Type B pancreatic cell (in vitro differentiated cells): ENCODE data around the gene POGK. TPM values are rescaled to one million over a fixed set of nuclear protein-coding genes. Genes with fewer than 3 reads are reported as not detected.
A peak's percentile ranks its signal among the peaks of the same experiment; 100 is the strongest.
"Not testable (repeated sequence)": the region's sequence is repeated elsewhere in the genome, so short reads cannot be mapped to it uniquely, and the experiment has no call there.

ENCODE experiments used
- DNase-seq: peaks from one replicate; pipeline ENCODE4 v3.0.0; 2021; ENCODE audit warnings: mixed read lengths; ENCODE audit not compliant: unreplicated experiment; ENCODE audit errors: extremely low spot score
- H3K27ac Mint-ChIP-seq: 2 replicates; pipeline ENCODE4 v1.8.0; 2021; ENCODE audit warnings: mild to moderate bottlenecking, mixed read lengths
- H3K27me3 Mint-ChIP-seq: 2 replicates; pipeline ENCODE4 v1.8.0; 2021; ENCODE audit warnings: mixed read lengths
- H3K36me3 Mint-ChIP-seq: 2 replicates; pipeline ENCODE4 v1.8.0; 2021; ENCODE audit warnings: mixed read lengths
- H3K4me1 Mint-ChIP-seq: one replicate; pipeline ENCODE4 v1.8.0; 2021; ENCODE audit warnings: mixed read lengths; ENCODE audit not compliant: unreplicated experiment
- H3K4me3 Mint-ChIP-seq: 2 replicates; pipeline ENCODE4 v1.8.0; 2021; ENCODE audit warnings: mild to moderate bottlenecking, mixed read lengths
- H3K9me3 Mint-ChIP-seq: 2 replicates; pipeline ENCODE4 v1.8.0; 2021; ENCODE audit warnings: mixed read lengths
- CTCF ChIP-seq: fragments of 200-600 bp; sonication (generic); conservative IDR thresholded peaks from 2 replicates; pipeline ENCODE4 v1.5.0; 2021; ENCODE audit warnings: antibody characterized with exemption, mild to moderate bottlenecking
- total RNA-seq: library from RNA; stranded (reverse); gene quantifications from 2 replicates; pipeline ENCODE4 v1.2.1, GENCODE V29; 2021; ENCODE audit warnings: low replicate concordance

The POGK gene
- total RNA-seq, 1 donor from 2014 or later = 40.7 TPM

GRCh38 chr1:166813508-166814223, 25.6 kb upstream of the POGK start:
- no peaks in the 10 kb centered on the region for H3K9me3 Mint-ChIP-seq
- no peaks in the 10 kb centered on the region for H3K36me3 Mint-ChIP-seq
- DNase-seq = no peak
- no peak overlapping the region for H3K4me3 Mint-ChIP-seq
- no peaks in the 10 kb centered on the region for H3K4me1 Mint-ChIP-seq
- no peak overlapping the region for H3K27ac Mint-ChIP-seq
- no peaks in the 10 kb centered on the region for H3K27me3 Mint-ChIP-seq
- TF ChIP-seq CTCF = peak; percentile 14

GRCh38 chr1:166814611-166815010, 24.7 kb upstream of the POGK start:
- H3K27me3 Mint-ChIP-seq = no peaks in the 10 kb centered on the region
- no peak overlapping the region for H3K27ac Mint-ChIP-seq
- no peaks in the 10 kb centered on the region for H3K36me3 Mint-ChIP-seq
- no peak overlapping the region for H3K4me3 Mint-ChIP-seq
- no peaks in the 10 kb centered on the region for H3K9me3 Mint-ChIP-seq
- TF ChIP-seq CTCF = no peak
- no peaks in the 10 kb centered on the region for H3K4me1 Mint-ChIP-seq
- DNase-seq = no peak

- H3K36me3 Mint-ChIP-seq = no peaks in the 10 kb centered on the region
- no peak for TF ChIP-seq CTCF
- H3K27me3 Mint-ChIP-seq = no peaks in the 10 kb centered on the region
- no peaks in the 10 kb centered on the region for H3K4me1 Mint-ChIP-seq
- no peak overlapping the region for H3K27ac Mint-ChIP-seq
- H3K4me3 Mint-ChIP-seq = no peak overlapping the region
- peaks cover 7% of the 10 kb centered on the region for H3K9me3 Mint-ChIP-seq
- DNase-seq = no peak
Measured at GRCh38 chr1:166819974-166820373, 19.3 kb upstream of the POGK start.

GRCh38 chr1:166822385-166822784, 16.9 kb upstream of the POGK start:
- Mint-ChIP-seq H3K4me3 (no peak overlapping the region), H3K4me1 (no peaks in the 10 kb centered on the region), H3K36me3 (no peaks in the 10 kb centered on the region), H3K27ac (no peak overlapping the region), H3K9me3 (peaks cover 15% of the 10 kb centered on the region), H3K27me3 (no peaks in the 10 kb centered on the region)
- DNase-seq = no peak
- peak; percentile 68 for TF ChIP-seq CTCF

GRCh38 chr1:166827426-166827825, 11.8 kb upstream of the POGK start:
- H3K27me3 Mint-ChIP-seq = no peaks in the 10 kb centered on the region

GRCh38 chr1:166829762-166830161, 9.5 kb upstream of the POGK start:
- peaks cover 13% of the 10 kb centered on the region for H3K9me3 Mint-ChIP-seq
- H3K27ac Mint-ChIP-seq, DNase-seq, H3K27me3 Mint-ChIP-seq, H3K4me1 Mint-ChIP-seq, H3K36me3 Mint-ChIP-seq, H3K4me3 Mint-ChIP-seq: not testable (repeated sequence)

More at GRCh38 chr1:166827426-166827825, 11.8 kb upstream of the POGK start:
- no peaks in the 10 kb centered on the region for H3K4me1 Mint-ChIP-seq
- H3K27ac Mint-ChIP-seq = no peak overlapping the region
- no peak overlapping the region for H3K4me3 Mint-ChIP-seq
- no peak for DNase-seq
- H3K9me3 Mint-ChIP-seq = peaks cover 13% of the 10 kb centered on the region
- no peaks in the 10 kb centered on the region for H3K36me3 Mint-ChIP-seq
- TF ChIP-seq CTCF = no peak
